HG02623 (cell line): ENCODE measurements around the gene DCAF8.

Experiments
- ATAC-seq: cut with Tn5 transposase; IDR thresholded peaks from one replicate; pipeline ENCODE4 v1.9.1; 2021; ENCODE audit warnings: moderate library complexity; ENCODE audit not compliant: unreplicated experiment

DCAF8 gene

DNA sequence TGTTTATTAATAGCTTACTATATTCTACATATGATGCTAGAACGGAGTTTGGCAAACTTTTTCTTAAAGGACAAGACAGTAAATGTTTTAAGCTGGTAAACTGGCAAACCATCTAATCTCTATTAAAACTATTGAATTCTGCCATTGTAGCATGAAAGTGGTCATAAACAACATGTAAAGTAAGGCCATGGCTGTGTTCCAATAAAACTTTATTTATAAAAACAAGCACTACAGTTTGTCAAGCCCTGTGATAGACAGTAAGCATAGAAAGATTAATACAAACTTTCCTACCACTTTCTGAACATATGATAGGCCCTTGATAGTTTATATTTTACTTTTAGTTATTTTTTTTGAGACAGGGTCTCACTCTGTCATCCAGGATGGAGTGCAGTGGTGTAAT, 34.8 kb downstream of the DCAF8 start:
- ATAC-seq = no peak

DNA sequence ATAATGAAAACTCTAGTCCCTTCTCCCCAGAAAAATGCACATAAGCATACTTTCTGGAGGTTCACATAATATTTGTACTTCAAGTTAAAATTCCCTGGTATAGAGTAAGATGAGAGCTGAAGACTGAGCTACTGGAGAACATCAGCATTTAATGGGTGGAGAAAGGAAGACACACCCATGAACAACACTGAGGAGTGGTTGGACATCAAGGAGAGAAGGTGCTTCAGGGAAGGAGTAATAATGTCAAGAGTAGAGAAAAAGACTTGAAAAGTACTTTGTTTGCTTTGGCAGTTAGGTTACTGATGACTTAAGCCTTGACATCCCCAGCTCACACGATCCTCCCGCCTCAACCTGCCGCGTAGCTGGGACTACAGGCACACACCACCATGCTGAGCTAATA, 35.3 kb downstream of the DCAF8 start:
- no peak for ATAC-seq

DNA sequence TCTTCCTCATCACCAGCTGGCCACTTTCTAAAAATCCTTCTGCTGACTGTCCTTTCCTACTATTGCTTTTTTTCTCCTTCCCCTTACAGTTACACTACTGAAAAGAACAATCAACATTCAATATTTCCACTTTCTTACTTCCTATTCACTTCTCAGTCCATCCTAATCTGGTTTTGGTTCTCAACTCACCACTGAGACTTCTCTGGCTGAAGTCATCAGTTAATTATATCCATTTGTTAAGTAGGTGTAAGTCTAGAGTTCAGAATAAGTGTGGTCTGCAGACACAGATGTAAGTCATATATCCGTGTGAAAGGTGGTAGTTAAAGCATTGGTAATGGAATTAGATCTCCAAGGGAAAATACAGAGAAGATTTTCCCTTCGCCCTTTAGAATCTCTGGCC, 35.7 kb downstream of the DCAF8 start:
- no peak for ATAC-seq

DNA sequence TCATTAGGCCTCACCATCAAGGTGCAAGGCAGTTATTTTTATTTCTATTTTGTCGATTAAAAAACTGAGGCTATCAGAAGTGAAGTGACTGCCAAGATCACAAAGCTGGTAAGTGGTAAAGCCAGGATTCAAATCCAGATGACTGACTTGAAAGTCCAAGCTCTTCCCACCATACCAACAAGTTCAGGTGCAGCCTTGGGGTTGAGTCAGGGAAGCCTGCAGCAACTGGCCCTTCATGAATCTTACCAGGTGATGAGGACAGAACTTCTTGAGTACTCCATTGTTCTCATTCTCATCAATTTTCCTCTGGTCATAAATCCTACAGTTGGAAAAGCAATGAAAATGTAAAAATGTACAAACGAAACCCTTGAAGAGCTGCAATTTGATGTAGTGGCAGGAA, 37.0 kb downstream of the DCAF8 start:
- no peak for ATAC-seq

DNA sequence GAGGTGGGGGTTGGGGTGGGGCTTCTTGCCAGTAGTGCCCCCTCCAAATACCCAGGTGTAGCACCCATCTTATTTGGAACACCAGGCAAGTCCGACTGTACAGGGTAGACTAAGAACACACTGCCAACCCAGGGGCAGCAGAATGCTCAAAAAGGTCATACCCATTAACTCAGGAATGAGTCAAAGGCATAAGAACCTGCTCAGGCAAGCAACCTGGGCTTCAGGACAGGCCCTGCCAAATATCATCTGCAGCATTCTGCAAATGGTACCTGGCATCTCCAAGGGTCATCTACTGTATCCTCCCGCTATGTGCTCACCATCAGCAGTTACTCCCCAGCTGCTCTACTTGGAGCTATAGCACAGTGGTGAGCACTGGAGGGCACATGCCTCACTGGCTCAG, 37.7 kb downstream of the DCAF8 start:
- ATAC-seq = no peak

DNA sequence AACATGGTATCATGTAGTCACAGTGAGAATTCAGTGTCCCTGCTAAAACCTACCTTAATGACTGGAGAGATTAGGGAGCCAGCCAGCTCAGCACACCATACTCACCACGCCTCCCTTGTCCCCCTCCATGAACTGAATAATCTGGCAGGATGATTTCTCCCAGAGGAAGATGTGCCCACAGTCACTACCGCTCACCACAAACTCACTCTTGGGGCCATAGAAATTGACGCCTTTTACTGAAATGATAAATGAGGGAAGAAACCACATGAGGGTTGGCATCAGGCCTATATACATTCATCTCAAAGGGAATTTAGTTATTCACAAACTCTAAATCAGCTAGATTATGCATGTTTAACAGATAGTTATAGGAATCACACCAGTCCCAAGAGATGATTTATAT, 39.8 kb downstream of the DCAF8 start:
- no peak for ATAC-seq

DNA sequence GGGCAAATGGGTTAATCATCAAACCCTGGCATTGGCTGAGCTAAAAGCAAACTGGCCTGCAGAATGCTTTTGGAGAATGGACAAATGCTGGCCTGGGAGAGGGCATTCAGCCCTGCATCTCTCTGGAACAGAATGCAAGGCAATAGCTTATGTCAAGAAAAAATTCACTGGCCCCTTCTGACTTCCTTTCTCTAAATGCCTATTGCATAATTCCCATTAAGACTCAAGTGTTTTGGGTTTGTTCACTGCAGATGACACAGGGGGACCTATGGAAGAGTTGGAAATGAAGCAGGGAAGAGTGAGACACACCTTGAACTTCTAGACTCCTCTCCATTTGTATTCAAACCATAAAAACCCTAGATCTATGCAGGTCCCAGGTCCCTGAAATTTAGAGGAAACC, 41.3 kb downstream of the DCAF8 start:
- ATAC-seq = no peak

DNA sequence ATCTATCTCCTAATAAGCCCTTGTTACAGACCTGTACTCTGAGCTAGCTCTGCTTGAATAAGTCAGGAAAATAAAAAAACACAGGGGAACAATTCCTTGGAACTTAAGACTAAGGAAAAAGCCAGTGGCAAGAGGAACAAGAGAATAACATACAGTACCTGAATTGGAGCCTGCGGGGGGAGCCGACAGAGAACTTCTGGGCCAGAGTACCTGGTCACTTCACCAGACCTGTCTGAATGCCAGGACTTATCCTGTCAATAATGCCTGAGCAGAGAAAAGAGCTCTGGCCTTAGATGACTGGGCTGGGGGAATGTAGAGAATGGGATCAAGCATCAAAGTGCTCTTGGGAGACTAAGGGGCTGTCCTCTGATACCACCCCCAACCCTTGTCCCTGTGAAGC, 42.0 kb downstream of the DCAF8 start:
- no peak for ATAC-seq

DNA sequence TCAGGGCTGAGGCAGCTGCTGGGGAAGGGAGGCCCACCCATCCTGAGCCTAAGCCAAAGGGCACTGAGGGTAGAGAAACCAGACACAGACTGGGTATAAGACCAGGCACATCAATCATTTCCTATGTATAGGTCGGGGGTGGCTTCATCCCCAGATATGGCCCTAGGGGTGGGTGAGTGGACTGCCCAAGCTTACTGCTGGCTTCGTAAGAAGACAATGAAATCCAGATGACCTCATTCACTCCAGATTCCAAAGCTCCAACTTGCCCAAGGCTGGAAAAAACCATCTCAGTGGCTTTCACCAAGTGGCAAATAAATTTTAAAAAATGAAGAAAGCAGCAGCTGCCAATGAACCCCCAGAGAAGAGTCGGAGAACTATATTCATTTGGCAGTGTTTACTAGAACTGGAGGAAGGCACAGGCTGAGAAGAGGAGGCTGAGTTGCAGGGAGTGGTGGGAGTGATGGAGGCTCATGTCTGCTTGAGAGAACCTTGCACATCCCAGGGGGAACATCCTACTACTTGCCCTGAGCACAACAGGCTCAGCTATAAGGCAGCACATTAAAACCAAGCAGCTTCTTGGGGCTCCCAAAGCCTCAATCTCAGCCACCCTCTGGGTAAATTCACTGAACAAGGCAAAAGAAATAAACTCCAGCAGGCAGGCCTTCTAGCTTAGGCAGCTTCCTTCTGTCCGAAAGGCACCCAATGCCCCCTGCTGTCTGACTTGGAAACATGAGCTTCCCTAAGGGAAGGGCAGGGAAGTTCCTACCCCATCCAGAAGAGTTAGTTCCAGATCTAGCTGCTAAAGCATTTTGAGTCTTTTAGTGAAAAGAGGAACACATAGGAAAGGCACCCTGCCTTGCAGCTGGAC, 43.1 kb downstream of the DCAF8 start:
- no peak for ATAC-seq

DNA sequence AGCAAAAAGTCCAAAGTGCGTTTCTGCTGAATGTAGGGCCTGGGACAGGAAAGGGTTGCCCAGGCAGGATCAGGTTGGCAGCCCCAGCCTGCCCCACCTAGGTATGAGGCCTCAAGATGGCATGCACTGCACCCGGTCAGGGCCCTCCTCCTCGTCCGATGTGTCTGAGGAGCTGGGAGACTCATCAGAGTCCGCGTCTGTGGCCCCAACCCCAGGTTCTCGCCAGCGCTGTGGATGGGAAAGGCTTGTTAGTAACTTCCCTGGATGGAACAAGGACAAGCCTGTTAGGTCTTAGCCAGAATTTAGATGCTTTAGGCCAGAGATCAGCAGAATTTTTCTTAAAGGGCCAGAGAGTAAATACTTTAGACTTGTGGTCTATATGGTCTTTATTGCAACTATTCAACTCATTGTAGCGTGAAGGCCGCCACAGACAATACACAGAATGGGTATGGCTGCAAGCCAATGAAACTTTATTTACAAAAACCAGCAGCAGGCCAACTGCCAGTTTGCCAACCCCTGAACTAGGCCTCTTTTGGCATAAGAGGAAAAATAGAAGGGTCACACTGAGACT, 44.8 kb downstream of the DCAF8 start:
- ATAC-seq = no peak

DNA sequence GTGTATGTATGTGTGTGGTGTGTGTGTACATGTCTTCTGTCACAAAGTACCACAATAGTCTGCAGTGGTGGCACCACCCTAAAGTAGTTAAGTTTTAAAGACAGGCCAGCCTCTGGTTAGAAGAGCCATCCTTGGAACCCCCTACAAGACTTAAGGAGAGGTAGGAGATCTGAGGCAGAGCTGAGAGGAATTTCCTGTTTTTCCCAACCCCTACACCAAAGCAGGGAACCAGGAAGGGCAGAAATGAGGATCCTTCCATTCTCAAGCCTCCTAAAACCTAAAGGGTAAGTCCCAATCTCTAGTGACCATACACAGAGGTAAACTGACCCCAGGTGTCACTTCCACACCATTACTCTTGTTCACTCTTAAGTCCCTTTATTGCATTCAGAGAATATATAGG, 46.0 kb downstream of the DCAF8 start:
- no peak for ATAC-seq

DNA sequence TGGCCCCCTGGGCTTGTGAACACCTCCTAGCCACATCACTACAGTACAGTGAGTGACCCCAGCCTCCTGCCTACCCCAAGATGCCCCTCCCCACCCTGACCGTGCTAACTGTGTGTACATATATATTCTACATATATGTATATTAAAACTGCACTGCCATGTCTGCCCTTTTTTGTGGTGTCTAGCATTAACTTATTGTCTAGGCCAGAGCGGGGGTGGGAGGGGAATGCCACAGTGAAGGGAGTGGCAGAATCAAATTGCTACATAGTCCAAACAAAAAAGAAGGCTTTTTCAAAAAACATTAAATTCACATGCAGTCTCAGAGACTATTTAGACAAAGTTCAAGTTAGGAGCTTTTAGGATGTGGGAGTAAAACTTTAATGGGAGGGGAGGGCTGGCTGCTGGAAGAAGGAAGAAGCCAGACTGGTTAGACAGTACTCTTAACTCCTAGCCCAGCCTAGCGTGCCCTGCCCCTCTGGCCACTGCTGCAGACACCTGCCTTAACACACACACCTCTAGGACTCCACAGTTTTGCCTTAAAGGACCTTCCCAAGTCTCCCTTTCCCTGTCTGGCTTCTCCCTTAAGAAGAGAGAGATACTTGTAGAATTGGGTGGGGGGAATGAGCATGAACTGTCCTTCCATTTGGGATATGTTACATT, 47.7 kb downstream of the DCAF8 start:
- no peak for ATAC-seq

DNA sequence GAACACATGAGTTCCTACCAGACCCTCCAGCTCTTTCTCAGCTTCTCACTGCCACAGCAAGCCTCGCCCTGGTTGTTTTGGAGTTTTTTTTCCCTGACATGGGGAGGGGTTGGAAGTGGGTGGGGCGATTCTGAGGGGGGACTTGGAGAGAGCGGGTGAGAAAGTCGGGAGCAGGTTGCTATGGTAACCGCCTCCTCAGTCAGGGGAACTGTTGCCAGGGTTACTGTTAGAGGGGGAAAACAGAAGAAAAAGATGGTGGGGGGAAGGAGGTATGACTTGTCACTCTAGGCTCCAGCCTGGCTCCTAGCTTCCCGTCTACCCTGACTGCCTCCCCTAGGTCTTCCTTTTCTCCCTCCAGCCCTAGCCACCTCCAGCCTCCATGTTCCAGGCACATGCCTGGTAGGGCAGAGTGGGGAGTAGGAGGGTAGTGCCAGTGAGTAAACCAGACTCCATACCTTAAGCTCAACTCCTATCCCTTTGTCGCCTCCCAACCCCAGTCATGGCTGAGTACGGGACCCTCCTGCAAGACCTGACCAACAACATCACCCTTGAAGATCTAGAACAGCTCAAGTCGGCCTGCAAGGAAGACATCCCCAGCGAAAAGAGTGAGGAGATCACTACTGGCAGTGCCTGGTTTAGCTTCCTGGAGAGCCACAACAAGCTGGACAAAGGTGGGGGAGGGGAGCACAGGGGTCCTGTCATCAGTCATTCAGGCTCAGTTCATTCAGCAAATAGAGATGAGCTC, 51.1 kb downstream of the DCAF8 start:
- no peak for ATAC-seq

DNA sequence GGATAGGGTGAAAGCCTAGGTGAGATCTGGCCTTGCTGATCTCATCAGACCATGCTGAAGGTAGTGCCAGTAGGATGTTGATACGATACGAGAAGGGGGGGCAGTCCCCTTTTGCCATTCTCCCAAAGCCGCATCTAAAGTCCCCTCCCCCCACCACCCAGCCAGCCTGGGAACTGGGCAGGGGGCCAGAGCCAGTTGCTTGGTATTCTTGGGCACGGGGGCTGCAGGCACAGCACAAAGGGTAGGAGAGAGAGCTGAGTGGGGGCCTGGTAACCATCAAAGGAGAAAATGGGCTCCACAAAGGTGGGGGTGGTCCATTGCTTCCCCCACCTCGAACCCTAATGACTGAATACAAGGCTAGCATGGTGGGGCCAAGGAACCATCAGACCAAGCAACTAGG, 51.8 kb downstream of the DCAF8 start:
- ATAC-seq = no peak

DNA sequence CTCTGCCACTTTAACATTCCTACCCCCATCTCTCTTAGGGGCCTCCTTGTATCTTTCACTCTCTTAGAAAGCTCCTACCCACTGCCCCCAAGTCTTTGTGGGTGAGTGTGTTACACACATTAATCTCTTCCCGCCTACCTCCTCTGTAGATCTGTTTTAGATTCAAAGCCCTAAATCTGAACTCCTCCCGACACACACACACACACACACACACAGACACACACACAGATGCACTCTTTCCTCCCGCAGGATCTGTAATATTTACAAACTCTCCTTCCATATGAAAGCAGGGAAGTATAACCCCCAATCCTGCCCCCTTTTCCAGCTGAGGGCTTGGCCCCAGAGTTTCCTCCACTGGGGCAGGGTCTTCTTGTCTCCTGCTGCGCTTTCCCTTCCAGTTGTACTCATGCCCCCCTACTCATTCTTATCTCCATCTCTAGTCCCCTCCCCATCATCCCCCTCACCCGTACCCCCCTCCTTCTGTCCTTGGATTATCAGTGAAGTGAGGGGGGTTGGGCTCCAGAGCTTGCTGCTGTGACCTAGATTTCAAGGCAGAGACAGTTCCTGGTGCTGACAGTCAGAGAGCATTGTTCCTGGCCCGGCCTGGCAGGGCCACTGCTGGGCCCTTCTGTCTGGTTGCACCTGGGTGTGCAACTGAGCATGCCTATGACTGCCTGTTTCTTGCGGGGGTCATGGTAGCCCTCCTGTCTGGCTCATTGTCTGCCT, 52.9 kb downstream of the DCAF8 start:
- ATAC-seq = no peak

DNA sequence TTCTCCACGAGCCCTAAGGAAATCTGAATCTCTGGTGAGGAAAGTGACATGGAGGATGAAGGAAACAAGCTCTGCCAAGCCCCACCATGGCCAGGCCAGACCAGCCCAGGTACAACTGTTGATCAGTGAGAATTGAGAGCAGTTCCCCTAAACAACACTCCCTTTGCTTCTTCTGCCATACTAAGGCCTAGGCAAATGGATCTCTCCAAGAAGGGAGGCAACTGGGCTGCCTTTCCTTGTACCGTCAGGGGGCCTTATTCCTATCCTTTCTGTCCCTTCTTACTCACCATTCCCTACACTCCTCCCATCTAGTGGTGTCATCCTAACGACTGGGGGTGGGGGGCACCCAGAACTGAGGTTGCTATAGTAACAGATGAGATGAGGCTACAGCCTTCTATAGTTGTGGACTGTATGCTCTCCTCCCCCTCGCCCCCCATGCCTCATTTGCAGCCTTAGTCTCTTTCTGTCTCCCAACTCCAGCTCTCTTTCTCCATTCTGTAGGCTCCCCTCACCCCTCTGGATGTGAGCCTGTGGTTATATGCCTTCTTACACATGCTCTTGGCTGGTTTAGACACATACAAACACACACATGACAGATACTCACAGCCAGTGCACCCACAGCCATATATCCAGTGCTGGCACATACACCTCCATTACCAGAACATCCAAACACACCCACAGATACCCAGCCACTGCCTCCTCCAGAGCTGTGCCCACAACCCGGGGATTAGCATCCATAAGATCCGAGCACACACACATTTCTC, 53.6 kb downstream of the DCAF8 start:
- no peak for ATAC-seq

DNA sequence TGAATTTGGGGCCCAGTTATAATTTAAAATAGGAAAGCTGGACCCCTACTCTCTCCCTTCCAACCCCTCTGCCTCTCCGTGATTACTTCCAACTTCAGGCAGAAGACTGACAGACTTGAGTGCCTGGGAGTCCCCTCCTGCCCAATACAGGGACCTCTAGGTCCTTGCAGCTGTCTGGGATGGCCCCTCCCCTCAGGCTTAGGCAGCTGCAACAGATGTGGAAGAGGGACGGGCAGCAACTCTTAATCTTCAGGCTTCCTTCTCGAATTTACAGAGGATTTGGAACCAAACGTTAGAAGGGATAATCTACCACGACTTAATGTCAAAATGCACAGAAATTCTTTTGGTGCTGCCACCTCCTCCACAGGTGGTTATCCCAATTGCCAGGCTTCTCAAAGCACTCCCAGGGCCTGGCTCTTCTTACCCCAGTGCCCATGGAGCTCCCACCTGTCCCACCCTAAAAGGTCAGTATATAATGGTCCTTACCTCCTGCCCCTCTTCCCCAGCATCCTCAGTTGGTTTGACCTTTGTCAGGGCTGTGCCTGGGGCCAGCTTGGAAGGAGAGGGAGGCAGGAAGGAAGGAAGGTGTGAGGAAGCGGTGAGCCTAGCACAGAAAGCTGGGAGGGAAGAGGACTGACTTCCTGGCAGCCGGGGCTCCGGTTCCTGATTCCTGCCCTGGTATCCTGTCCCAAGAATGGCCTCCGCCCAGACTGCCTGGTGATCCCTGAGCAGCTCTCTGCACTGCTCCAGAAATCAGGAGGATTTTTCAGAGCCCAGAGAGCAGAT, 54.4 kb downstream of the DCAF8 start:
- ATAC-seq = no peak

DNA sequence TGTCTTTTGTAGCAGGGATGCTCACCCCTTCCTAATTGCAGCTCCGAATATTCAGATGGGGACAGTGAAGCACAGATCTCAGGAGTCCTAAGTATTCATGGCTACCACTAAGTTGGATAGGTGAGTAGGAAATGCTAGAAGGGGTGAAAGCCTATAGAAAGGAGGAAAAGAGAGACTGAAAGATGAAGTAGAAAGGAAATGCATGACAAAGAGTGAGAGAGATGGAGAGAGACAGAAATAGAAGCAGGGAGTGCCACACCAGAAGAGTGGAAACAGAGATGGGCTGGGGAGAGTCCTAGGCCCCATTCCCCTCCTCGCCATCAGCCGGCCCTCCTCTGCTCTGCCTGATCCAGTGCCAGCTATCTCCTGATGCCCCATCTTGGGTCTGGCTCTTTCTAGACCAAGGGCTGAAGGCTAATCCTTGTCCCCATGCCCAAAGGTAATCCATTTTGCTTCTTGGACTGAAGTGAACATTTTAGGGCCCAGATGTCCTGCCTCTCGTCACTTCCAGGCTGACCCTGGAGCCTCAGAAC, 55.2 kb downstream of the DCAF8 start:
- no peak for ATAC-seq
